Activated T-cell treated with anti-CD3 and anti-CD28 coated beads for 24 hours (primary cell): ENCODE measurements around the gene MON1A.
"Not testable (repeated sequence)": the region's sequence is repeated elsewhere in the genome, so short reads cannot be mapped to it uniquely, and the experiment has no call there.

Experiments used
- DNase-seq: peaks from one replicate; pipeline ENCODE4 v3.0.0-alpha.2; 2020; ENCODE audit warnings: low read depth

Gene MON1A, protein sequence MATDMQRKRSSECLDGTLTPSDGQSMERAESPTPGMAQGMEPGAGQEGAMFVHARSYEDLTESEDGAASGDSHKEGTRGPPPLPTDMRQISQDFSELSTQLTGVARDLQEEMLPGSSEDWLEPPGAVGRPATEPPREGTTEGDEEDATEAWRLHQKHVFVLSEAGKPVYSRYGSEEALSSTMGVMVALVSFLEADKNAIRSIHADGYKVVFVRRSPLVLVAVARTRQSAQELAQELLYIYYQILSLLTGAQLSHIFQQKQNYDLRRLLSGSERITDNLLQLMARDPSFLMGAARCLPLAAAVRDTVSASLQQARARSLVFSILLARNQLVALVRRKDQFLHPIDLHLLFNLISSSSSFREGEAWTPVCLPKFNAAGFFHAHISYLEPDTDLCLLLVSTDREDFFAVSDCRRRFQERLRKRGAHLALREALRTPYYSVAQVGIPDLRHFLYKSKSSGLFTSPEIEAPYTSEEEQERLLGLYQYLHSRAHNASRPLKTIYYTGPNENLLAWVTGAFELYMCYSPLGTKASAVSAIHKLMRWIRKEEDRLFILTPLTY

DNA sequence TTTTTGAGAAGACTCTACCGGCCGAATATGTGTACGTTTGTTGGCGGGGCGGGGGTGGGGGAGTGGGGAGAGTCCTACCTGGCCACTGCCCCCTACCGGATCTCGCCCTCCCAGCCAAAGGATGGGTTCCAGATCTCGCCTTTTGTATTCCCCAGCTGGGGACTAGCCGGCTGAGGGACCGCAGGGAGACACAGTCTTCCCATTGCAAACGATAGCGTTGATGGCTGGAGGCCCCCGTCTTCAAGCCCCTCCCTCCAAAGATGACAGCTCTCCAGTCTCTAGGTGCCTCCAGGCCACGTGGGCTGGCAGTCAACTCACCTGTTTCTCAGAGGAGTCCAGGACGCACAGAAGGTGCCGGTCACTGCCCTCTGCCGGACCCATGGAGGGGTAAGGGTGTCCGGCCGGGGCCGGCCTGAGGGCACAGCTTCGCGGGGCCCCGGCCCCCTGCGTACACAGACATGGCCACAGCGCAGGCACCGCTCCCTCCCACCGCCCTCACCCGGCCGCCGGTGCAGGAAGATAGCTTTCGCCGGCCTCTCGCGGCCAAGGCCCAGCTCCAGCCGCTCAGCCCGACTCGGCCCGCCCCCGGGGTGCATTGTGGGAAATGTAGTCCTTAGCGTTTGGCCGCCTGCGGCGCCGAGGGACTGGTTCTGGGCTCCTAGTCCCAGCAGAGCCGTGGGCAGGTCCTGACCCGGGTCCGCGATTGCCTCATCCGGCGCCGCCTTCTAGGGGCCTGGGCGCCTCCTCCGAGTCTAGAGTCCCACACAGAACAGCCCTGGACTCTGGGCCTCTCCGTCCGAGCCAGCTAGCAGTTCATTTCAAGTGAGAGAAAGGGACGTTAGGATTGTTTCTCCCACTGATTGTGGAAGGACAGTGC is at the start of gene MON1A:
MON1A (minus strand) TSS at position 521 of the 877 bp plus-strand sequence. CDS start 16,465 bp downstream, outside the sequence.
- DNase-seq = peak; percentile 81

DNA sequence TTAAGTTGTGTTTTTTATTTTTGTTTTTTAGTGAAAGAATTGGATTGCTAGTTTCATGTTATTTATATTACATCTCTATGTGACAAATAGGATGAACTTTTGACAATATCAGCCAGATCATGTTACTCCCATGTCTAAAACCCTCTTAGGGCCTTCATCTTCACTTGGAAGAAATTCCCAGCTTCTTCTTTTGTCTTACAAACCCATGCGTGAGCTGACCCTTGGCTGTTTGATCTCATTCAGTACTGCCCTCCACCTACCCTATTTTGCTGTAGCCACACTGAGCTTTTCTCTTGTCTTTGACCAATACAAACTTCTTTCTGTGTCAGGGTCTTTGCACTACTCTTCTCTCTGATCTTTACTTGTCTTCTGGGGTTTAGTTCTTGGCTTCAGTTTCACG is 47.3 kb upstream of the MON1A start:
- DNase-seq = no peak

DNA sequence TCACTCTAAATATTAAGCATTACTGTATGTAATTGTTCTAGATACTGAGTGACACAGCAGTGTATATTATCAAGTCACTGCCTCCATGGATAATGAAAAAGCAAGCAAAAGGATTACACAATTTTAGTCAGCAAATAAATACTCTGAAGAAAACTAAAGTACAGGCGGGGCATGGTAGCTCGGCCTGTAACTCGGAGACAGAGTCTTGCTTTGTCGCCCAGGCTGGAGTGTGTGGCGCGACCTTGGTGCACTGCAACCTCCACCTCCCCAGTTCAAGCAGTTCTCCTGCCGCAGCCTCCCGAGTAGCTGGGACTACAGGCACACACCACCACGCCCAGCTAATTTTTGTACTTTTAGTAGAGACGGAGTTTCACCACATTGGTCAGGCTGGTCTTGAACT is 43.0 kb upstream of the MON1A start:
- no peak for DNase-seq

DNA sequence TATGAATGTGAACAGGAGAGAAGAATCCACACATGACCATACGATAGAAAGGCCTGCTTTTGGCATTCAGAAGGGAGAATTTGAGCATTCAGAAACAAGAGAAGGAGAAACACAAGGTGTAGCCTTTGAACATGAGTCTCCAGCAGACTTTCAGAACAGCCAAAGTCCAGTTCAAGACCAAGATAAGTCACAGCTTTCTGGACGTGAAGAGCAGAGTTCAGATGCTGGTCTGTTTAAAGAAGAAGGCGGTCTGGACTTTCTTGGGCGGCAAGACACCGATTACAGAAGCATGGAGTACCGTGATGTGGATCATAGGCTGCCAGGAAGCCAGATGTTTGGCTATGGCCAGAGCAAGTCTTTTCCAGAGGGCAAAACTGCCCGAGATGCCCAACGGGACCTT is 38.7 kb upstream of the MON1A start:
- no peak for DNase-seq

DNA sequence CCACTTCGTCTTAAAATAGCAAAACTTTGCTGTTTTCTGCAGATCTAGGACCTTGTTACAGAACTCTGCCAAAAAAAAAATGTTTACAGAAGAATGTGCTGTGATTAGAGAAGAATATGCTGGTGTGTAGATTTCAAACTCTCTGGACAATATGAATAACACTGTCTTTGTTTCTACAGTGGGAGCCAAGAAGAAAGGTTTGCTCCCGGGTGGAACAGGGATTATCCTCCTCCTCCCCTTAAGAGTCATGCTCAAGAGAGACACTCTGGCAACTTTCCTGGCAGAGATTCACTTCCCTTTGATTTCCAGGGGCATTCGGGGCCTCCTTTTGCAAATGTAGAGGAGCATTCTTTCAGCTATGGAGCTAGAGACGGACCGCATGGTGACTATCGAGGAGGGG is 37.7 kb upstream of the MON1A start:
- DNase-seq = no peak

DNA sequence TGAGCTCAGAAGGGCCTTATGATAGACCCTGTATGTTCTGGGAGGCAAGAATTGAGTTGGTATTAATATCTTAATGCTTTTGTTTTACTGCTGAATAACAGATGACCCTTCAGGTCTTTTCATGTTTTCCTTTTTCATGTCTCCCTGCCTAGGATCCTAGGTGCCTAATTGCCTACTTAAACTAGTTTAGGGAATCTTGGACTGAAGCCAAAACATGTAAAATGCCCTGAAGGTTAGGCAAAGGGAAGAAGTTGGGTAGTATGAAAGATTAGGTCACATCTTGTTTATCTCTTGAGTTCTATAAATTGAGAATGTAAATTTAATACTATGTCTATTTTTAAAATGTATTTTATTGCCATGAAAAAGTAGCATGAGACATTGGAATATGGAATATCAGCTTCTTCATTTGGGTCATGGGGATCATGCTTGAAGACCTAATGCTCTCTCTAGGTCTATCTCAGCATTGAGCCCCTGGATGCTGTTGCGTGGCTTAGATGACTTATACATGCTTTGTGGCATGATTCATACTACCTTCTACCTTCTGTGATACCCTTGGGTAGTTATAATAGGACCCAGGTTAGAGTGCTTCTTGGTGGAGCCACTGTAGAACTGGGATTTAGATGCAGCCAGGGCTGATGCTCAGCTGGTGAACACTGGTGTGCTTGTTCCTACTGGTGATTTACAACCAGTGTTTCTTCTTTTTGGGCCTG is 36.8 kb upstream of the MON1A start:
- no peak for DNase-seq

DNA sequence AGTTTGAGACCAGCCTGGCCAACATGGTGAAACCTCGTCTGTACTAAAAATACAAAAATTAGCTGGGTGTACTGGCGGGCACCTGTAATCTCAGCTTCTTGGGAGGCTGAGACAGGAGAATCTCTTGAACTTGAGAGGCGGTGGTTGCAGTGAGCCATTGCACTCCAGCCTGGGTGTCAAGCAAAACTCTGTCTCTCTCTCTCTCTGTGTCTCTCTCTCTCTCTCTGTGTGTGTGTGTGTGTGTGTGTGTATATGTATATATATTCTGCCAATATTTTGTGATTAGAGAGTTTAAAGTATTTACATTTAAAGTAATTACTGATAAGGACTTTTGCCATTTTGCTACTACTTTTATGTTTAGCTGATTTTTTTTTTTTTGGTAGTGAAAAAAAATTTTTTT is 26.0 kb upstream of the MON1A start:
- no peak for DNase-seq

DNA sequence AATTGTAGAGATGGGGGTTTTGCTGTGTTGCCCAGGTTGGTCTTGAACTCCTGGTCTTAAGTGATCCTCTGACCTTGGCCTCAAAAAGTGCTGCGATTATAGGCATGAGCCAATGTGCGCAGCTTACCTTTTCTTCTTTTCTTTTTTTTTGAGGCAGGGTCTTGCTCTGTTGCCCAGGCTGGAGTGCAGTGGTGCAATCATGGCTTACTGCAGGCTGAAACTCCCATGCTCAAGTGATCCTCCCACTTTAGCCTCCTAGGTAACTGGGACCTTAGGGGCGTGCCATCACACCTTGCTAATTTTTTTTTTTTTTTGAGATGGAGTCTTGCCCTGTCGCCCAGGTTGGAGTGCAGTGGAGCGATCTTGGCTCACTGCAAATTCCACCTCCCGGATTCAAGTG is 23.3 kb upstream of the MON1A start:
- DNase-seq = no peak

DNA sequence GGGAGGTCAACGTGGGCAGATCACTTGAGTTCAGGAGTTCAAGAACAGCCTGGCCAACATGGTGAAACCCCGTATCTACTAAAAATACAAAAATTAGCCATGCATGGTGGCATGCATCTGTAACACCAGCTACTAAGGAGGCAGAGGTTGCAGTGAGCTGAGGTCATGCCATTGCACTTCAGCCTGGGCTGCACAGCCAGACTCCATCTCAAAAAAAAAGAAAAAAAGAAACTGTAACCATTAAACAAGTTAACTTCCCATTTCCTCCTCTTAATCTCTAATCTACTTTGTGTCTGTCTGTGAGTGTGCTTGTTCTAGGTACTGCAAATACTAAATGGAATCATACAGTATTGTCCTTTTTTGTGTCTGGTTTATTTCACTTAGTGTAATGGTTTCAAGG is 13.0 kb upstream of the MON1A start:
- no peak for DNase-seq

DNA sequence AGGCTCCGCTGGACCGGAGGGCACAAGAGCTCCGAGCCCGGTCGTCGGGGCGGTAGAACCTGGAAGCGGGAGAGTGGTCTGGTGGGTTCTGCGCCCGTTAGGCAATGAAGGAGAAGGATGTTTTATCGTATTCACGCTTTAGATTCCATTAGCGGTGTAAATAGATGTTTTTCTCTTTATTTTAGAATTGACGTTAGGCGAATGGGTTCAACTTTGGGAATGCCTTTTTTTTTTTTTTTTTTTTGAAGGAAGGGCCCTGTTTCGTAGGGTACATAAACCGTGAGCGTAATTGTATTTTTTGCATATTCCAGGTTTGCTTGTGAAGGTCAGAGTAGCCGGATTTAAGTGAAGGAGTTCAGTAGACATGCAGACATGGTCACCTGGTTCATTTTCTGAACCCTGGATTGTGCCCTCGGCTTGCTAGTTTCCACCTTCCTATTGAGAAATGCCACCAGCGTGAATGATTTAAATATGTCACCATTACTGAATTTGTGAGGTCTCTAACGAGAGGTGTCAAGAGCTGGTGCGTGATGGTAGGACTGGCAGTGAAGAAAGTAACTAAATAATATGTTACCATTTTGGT is 11.1 kb upstream of the MON1A start:
- DNase-seq = no peak

DNA sequence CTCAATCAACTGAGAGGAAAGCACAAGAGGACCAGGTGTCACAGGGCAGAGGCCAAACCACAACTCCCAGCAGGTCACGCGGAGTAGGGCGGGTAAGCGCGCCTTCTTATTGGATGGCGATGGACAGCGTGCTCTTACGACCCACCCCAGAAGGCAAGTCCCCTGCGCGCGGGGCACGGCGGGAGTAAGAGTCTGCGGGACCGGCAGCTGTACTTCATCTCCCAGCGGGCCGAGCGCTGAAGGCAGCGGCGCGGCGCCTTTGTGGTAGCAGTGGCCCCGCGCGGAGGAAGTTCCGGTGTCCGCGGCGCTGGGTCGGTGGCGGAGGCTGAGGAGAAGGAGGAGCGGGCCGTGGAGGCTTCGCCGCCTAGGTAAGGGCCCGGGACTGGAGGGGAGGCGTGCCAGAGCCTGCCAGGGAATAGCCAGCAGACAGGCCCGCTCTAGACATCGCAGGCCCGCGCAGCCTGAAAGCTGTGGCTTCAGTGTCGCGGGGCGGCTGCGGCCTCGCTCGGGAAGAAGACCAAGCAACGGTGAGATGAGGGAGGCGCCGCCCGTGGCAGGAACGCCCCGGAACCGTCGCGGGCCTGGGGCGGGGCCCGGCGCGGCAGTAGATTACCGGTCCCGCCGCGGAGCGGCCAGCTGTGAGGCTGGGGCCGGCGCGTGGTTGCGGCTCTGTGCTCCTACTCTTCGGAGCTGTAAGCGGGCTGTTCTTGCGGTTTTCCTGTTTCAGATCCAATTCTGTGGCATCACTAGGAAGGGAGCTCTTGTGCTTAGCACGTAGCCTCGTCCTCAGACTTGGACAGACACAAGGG is 10.5 kb upstream of the MON1A start, which contains the start of gene RBM6:
RBM6 (plus strand) TSS at position 293 of the 809 bp plus-strand sequence. CDS start 22,492 bp downstream, outside the sequence.
- peak; percentile 91 for DNase-seq

DNA sequence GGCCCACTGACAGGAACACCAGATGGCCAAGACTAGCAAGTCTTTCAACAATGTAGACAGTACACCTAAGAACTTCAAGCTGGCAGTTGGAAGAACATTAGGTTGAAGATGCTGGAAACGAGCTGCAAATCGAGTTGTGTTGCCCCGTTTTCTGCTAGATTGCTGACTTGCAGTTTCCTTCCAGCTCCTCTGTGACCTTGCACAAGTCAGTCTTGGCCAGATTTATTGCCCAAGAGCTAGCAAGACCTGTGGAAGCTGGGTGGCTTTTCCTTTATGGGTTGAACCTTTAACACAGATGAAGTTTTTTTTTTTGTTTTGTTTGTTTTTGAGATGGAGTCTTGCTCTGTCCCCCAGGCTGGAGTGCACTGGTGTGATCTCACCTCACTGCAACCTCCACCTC is 7.5 kb upstream of the MON1A start:
- DNase-seq = no peak

DNA sequence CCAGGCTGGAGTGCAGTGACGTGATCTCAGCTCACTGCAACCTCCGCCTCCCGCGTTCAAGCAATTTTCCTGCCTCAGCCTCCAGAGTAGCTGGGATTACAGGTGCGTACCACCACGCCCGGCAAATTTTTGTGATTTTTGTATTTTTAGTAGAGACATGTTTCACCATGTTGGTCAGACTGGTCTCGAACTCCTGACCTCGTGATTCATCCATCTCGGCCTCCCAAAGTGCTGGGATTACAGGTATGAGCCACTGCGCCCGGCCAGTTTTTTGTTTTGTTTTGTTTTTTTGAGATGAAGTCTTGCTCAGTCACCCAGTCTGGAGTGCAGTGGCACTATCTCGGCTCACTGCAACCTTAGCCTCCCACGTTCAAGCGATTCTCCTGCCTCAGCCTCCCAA is 2.7 kb upstream of the MON1A start:
- not testable (repeated sequence) for DNase-seq

DNA sequence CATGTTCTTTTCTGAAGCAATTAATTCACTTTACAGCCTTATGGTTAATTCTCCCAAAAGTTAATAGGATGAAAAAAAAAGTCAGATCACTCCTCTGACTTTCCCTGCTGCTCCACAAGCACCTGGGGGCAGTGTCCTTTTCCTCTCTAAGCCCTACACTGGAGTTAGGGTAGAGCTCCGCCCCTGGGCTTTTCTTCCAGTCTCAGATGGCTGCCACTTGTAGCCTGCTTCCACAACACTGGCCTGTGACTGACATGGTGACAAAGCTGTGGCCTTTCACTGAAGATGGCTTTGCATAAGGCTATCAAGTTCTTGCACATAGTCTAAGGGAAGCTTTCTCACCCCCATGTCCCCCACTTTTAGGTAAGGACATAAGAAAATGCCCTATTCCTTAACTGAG is 1.3 kb upstream of the MON1A start:
- DNase-seq = no peak

DNA sequence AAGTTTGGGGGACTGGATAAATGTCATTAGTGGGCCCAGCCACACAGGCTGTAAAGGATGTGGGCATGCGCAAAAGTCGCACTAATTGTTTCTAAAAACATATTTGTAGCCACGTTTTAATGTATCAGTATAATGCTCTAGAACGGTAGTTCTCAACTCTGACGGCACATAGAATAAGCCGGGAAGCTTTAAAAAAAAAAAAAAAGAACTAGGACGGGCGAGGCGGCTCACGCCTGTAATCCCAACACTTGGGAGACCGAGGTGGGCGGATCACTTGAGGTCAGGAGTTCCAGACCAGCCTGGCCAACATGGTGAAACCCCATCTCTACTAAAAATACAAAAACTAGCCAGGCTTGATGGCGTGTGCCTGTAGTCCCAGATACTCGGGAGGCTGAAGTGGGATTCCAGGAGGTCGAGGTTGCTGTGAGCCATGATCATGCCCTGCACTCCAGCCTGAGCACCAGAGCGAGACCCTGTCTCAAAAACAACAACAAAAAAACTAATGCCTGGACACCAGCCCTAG is 618 bp upstream of the MON1A start:
- no peak for DNase-seq

DNA sequence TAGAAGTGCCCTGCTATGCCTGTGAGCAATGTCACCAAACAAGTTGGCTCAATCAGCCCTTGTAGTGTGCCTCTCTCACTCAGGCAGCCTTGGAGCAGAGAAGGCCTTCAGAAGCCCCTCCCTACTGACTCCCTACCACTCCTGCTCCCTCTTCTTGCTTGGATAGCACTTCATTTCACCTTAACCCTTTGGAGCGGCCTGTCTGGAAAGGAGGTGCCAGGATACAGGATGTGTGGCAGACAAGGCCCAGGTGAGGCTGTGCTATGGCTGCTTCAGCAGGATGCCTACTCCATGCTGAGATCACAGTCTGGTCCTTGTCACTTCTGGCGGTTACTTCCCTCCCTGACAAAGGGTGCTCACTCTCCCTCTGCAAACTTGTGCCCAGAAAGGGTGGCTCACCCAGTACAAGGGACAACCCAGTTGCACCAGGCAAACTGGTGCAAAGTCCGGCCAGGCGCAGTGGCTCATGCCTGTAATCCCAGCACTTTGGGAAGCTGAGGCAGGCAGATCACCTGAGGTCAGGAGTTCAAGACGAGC is 1.1 kb downstream of the MON1A start:
- DNase-seq = no peak

DNA sequence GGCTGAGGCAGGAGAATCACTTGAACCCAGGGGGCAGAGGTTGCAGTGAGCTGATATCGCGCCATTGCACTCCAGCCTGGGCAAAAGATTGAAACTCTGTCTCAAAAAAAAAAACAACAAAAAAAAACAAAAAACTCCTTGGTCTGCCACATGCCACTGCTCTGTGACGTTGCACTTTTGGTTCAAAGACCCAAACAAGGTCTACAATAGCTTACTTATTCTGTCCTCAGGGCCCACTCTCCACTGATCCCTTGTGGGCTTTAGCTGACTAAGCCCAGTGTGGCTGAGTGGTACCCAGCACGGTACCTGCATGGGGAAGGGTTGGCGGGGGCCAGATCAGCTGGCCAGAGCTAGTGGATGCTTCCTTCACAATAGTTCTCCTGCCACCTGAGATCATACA is 1.8 kb downstream of the MON1A start:
- DNase-seq = no peak

DNA sequence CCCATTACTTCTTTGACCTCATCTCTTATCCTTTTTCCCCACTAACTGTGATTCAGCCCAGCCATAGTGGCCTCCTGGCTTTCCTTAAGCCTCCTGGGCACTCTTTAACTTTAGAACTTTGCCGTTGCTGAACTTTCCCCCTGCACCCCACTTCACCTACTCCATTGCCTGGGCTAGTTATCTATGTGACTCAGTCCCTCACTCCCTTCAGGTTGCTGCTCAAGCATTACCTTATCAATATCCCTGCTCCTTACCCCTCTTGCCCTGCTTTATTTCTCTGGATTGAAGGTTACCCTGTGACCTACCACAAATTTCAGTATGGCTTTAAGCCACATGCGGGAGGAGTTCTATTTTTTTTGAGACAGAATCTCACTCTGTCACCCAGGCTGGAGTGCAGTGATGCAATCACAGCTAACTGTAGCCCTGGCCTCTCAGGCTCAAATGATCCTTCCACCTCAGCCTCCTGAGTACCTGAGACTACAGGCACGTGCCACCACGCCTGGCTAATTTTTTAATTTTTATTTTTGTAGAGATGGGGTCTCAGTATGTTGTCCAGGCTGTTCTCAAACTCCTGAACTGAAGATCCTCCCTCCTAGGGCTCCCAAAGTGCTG is 3.4 kb downstream of the MON1A start:
- no peak for DNase-seq

DNA sequence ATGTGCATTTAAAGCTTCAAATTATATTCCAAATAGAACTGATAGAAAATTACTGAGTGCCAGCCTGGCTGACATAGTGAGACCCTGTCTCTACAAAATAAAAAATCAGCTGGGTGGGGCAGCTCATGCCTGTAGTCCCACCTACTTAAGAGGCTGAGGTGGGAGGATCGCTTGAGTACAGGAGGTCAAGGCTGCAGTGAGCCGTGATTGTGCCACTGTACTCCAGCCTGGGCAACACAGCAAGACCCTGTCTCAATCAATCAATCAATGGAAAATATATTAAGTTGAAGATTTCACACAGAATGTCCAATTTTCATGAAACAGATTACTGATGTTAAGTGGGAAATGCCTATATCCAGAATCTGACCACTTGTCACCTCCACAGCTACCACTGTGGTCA is 4.1 kb downstream of the MON1A start:
- DNase-seq = no peak

DNA sequence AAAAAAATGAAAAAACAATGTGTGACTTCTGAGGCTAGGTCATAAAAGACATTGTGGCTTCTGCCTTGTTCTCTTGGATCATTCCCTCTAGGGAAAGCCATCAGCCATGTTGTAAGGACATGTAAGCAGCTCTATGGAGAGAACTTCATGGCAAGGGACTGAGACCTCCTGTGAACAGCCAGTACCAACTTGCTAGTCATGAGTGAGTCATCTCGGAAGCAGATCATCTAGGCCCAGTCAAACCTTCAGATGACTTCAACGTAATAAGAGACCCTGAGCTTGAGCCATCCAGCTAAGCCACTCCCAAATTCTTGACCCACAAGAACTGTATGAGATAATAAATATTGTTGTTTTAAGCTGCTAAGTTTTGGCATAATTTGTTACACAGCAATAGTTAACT is 4.9 kb downstream of the MON1A start:
- DNase-seq = no peak
